ENCODE results near the gene TRIM17. TPM values are rescaled to one million over a fixed set of nuclear protein-coding genes. Genes with fewer than 3 reads are reported as not detected.

The TRIM17 gene
- total RNA-seq, 2 experiments from 2014 or later: 2.8 to 3.8 TPM

DNA sequence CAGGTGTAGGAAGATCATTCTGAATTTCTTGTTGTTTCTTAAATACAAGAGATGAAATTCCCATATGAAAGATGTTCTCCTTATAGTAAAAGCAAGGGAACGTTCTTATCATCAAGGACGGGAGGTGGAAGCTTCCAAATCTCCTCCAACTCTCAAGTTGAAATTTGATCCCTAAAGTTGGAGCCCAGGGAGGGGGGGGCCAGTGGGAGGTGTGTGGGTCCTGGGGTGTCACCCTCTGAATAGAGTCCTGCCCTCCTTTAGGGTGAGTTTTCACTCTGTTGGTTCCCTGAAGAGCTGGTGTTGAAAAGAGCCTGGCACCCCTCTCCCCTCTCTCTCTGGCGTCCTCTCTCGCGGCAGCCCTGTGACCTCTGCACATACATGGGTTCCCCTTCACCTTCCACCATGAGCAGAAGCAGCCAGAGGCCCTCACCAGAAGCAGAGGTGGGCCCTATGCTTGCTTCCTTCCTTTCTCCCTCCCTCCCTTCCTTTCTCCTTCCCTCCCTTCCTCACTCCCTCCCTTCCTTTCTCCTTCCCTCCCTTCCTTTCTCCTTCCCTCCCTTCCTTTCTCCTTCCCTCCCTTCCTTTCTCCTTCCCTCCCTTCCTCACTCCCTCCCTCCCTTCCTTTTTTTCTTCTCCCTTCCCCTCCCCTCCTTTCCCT, 10.0 kb upstream of the TRIM17 start:
- Mint-ChIP-seq H3K27me3 (peaks cover 24% of the 10 kb centered on the region), H3K4me1 (peaks cover 4% of the 10 kb centered on the region), H3K36me3 (ENCODE audit: low read depth) (no peaks in the 10 kb centered on the region), H3K9me3 (no peaks in the 10 kb centered on the region), H3K27ac (no peak overlapping the region), H3K4me3 (no peak overlapping the region)
- POLR2A ChIA-PET: interaction anchor here (1.4 kb wide), 1 partner anchor 20 kb away, joined by 3 read pairs; the partner anchor contains the start of gene TRIM11
- CTCF ChIA-PET: no interaction called here
- no peak for DNase-seq

DNA sequence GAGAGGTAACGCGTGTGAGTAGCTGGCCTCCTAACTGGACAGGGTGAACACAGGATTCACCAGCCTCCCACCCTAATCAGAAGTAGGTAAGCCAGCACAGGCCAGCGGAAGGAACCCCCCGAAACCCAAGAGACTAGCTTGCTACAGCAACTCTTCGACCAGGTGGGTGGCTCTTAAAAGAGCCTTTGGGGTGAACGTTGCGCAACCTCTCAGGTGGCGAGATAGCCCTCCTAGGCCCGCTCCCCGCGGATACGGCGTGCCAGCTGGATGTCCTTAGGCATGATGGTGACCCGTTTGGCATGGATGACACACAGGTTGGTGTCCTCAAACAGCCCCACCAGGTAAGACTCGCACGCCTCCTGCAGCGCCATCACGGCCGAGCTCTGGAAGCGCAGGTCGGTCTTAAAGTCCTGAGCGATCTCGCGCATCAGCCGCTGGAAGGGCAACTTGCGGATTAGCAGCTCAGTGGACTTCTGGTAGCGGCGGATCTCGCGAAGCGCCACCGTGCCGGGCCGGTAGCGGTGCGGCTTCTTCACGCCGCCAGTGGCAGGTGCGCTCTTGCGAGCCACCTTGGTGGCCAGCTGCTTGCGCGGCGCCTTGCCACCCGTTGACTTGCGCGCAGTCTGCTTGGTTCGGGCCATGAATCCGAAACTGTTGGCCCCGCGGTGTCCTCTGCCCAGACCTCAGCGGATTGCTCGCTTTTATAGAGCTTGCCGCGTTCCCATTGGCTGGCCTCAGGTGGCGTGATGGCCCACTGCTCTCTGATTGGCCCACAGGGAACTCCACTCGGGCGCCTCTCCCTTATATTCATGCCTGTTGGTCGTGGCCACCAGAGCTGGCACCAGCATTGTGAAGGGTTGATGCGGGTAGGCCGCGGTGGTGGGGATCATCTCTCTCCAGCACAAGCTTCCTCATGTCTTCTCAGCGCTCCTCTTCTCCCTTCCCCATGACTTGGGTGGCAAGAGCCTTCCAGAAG, 8.3 kb upstream of the TRIM17 start:
- H3K27me3 Mint-ChIP-seq: peaks cover 21% of the 10 kb centered on the region
- H3K9me3 Mint-ChIP-seq: no peaks in the 10 kb centered on the region
- ChIA-PET POLR2A (no interaction called here), CTCF (no interaction called here)
- H3K27ac Mint-ChIP-seq: no peak overlapping the region
- no peak overlapping the region for H3K4me3 Mint-ChIP-seq
- no peak for DNase-seq
- H3K4me1 Mint-ChIP-seq: peaks cover 18% of the 10 kb centered on the region
- H3K36me3 Mint-ChIP-seq (ENCODE audit: low read depth): no peaks in the 10 kb centered on the region

DNA sequence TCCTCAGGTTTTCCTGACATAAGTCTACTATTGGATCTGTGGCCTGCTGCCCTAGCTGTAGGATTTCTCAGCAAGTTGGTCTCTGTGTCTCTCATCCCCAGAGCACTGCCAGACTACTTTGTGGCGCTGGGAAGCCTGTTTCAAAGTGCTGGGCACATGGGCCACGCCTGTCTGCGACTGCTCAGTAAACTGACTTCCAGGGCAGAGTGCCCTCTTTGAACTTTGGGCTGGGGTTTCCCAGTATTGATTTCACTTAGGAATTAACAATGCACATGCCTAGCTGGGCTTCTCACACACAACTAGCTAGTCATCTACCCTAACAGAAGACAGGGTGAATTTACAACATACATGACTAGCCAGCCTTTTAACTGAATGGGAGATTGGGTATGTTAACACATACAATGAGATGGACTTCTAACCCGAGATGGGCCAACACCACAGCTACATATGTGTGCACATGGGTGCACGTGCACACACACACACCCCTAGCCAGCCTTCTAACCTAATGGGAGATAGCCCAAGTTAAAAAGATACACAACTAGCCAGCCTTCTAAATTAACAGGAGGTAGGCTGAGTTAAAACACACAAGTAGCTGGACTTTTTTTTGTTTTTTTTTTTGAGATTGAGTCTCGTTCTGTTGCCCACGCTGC, 6.9 kb upstream of the TRIM17 start:
- CTCF ChIA-PET: interaction anchor here (1.3 kb wide), 1 partner anchor 9 kb away, joined by 3 read pairs; no protein-coding TSS in a partner anchor
- Mint-ChIP-seq H3K4me1 (peaks cover 18% of the 10 kb centered on the region), H3K27ac (no peak overlapping the region), H3K9me3 (no peaks in the 10 kb centered on the region), H3K27me3 (peaks cover 17% of the 10 kb centered on the region), H3K4me3 (no peak overlapping the region), H3K36me3 (ENCODE audit: low read depth) (no peaks in the 10 kb centered on the region)
- no peak for DNase-seq
- POLR2A ChIA-PET: no interaction called here

DNA sequence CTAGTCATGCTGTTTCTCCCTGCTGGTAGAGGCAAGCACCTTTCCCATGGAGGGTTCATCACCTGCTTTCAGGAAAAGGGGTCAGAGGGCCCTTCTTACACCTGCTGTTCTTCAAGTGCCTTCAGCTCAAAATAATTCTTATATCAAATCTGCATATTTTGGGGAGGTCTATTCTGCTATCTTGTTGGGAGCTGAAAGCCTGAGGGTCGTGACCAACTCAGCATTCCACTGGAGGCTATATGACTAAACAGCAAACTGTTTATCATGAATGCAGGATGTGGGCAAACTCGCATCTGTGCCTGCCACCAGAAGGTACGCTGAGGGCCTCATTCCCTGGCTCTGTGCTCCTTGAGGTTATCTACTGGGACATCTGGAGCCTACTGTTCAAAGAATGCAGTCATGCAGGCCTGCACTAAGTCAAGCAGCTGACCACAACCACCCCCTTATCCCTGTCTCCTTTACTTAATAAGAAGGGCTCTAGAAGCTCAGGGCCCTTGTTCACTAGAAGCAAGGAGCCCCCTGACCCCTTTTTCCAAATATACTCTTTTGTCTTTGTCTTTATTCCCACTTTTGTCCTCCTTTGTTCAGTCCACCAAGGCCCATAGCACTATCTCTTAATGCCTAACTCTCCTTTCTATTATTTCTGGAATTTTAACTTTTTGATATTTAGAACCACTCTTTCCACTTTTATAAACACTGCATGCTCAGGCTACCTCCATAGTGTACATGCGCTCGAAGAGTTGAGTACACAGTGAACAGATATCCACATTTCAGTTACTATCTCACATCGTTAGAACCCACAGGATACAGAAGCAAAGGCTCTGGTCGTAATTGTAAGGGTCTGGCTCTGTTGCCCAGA, 4.5 kb upstream of the TRIM17 start:
- Mint-ChIP-seq H3K27me3 (peaks cover 20% of the 10 kb centered on the region), H3K4me3 (no peak overlapping the region), H3K27ac (no peak overlapping the region), H3K9me3 (no peaks in the 10 kb centered on the region), H3K4me1 (peaks cover 32% of the 10 kb centered on the region), H3K36me3 (ENCODE audit: low read depth) (no peaks in the 10 kb centered on the region)
- no peak for DNase-seq
- POLR2A ChIA-PET: interaction anchor here (0.9 to 1.4 kb wide), 3 partner anchors 17 to 281 kb away, joined by 3 read pairs; partner anchors contain the start of gene GUK1
- CTCF ChIA-PET: no interaction called here

GRCh38 chr1:228417483-228418203, 982 bp upstream of the TRIM17 start:
- H3K36me3 Mint-ChIP-seq (ENCODE audit: low read depth): peaks cover 6% of the 10 kb centered on the region

GRCh38 chr1:228417061-228417460, 400 bp upstream of the TRIM17 start:
- H3K27me3 Mint-ChIP-seq: peaks cover 30% of the 10 kb centered on the region
- ChIA-PET POLR2A (no interaction called here), CTCF (no interaction called here)
- H3K4me3 Mint-ChIP-seq: peak overlapping the region; percentile 21
- H3K27ac Mint-ChIP-seq: no peak overlapping the region
- peaks cover 6% of the 10 kb centered on the region for H3K36me3 Mint-ChIP-seq (ENCODE audit: low read depth)
- H3K9me3 Mint-ChIP-seq: no peaks in the 10 kb centered on the region
- H3K4me1 Mint-ChIP-seq: peaks cover 44% of the 10 kb centered on the region
- DNase-seq: no peak

More at GRCh38 chr1:228417483-228418203, 982 bp upstream of the TRIM17 start:
- no peak overlapping the region for H3K27ac Mint-ChIP-seq
- DNase-seq: no peak
- no peaks in the 10 kb centered on the region for H3K9me3 Mint-ChIP-seq
- no peak overlapping the region for H3K4me3 Mint-ChIP-seq
- H3K4me1 Mint-ChIP-seq: peaks cover 46% of the 10 kb centered on the region
- ChIA-PET CTCF (no interaction called here), POLR2A (no interaction called here)
- peaks cover 30% of the 10 kb centered on the region for H3K27me3 Mint-ChIP-seq

DNA sequence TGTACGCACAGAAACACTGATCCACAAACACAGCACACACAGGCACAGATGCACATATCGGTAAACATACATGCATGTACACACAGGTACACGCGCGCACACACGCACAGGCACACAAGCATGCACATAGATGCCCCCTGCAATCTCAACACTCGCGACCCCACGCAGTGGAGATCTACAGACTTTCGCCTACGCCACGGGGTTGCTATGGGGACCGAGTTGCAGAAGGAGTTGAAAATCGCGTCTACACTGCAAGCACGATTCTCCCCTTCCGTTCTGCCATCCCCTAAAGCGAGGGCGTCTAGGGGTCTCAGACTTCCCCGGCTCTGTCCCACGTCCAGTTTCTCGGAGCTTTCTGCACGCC, 826 bp downstream of the TRIM17 start:
- peak overlapping the region; percentile 70 for H3K4me3 Mint-ChIP-seq
- DNase-seq: no peak
- peaks cover 6% of the 10 kb centered on the region for H3K36me3 Mint-ChIP-seq (ENCODE audit: low read depth)
- no peak overlapping the region for H3K27ac Mint-ChIP-seq
- H3K9me3 Mint-ChIP-seq: no peaks in the 10 kb centered on the region
- peaks cover 36% of the 10 kb centered on the region for H3K4me1 Mint-ChIP-seq
- peaks cover 28% of the 10 kb centered on the region for H3K27me3 Mint-ChIP-seq
- POLR2A ChIA-PET: interaction anchor here (1.3 kb wide), 1 partner anchor 9 kb away, joined by 5 read pairs; the partner anchor contains the start of gene TRIM11
- CTCF ChIA-PET: interaction anchor here (0.6 kb wide), 1 partner anchor 1590 kb away, joined by 4 read pairs; no protein-coding TSS in a partner anchor

DNA sequence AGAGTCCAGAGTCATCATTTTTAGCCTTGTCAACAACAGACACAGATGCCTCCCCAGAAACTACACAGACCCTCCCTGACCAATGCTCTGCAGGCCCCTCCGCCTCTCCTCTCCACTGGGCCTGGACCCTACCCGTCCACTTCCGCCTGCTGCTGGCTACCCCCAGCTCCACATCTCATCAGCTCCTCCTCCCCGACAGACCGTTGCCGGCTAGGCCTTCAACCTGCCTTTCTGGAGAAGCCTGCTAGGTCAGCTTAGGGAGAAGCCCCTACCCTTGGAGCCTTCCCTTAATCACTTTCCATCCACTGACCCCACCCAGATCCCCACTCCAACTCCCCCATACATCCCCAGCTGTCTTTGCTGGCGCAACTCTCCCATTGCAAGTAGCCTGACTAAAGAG, 1.4 kb downstream of the TRIM17 start:
- CTCF ChIA-PET: interaction anchor here (0.6 kb wide), 1 partner anchor 1590 kb away, joined by 4 read pairs; no protein-coding TSS in a partner anchor
- Mint-ChIP-seq H3K27me3 (peaks cover 27% of the 10 kb centered on the region), H3K4me1 (peaks cover 32% of the 10 kb centered on the region), H3K27ac (no peak overlapping the region), H3K36me3 (ENCODE audit: low read depth) (peaks cover 9% of the 10 kb centered on the region), H3K4me3 (peak overlapping the region; percentile 70), H3K9me3 (no peaks in the 10 kb centered on the region)
- DNase-seq: no peak
- POLR2A ChIA-PET: interaction anchor here (1.3 kb wide), 1 partner anchor 8 kb away, joined by 5 read pairs; the partner anchor contains the start of gene TRIM11

DNA sequence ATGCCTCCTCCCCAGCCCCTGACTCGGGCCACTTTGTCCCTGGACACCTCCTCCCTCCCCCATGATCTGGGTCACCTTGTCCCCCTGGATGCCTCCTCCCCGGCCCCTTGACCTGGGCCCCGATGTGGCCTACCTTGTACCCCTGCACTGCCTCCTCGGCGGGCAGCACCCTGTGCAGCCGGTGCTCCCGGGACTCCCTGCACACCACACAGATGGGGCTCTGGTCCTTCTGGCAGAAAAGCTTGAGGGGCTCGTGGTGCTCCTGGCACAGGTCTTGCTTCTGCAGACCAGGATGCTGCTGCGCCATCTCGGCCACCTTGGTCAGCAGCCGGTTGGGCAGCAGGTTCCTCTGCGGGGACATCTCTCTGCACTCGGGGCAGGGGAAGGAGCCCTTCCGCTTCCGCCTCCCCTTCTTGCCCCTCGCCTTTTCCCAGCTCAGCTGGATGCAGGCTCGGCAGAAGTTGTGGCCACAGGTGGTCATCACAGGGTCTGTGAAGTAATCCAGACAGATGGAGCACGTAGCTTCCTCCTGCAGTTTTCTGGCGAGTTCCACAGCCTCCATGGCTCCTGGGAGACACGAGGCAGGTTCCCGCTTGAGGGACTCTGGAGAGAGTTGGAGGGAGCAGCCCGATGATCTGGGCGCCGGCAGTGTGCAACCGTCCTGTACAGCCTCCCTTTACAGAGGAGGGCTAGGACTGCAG, 2.0 kb downstream of the TRIM17 start:
- H3K27me3 Mint-ChIP-seq: peaks cover 25% of the 10 kb centered on the region
- no peaks in the 10 kb centered on the region for H3K9me3 Mint-ChIP-seq
- no peak overlapping the region for H3K27ac Mint-ChIP-seq
- no peak for DNase-seq
- peaks cover 9% of the 10 kb centered on the region for H3K36me3 Mint-ChIP-seq (ENCODE audit: low read depth)
- no peak overlapping the region for H3K4me3 Mint-ChIP-seq
- CTCF ChIA-PET: no interaction called here
- H3K4me1 Mint-ChIP-seq: peaks cover 30% of the 10 kb centered on the region
- POLR2A ChIA-PET: no interaction called here

DNA sequence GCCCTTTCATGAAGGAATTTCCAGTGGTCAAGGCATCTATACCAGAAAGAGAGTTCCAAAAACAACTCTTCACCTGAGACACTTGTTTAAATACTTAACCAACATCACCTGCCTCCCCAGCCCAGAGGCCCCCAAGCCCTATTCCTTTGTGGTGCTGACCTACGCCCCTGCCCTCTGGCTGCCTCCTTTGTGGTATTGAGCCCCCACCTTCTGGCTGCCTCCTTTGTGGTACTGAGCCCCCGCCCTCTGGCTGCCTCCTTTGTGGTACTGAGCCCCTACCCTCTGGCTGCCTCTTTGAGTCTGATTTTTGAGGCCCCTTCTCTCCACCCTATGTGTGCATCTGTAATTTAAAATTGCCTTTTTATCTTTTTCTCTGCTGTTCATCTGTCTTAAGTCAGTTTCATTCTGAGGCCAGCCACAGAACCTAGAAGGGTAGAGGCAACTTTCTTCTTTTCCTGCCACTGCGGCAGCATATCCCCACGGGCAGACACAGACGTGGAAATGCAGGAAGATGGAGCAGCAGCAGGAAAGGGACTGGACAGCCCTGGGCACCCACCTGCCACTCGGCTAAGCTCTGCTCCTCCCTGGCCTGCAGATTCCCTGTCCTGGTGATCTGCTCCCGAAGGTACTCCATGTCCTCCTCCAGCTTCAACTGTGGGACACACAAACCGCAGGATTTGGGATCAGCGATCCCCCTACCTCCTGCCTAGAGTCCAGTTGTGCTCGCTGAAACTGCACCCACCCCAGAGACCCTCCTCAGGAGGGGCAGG, 3.2 kb downstream of the TRIM17 start:
- Mint-ChIP-seq H3K27me3 (peaks cover 18% of the 10 kb centered on the region), H3K9me3 (no peaks in the 10 kb centered on the region), H3K4me1 (peaks cover 37% of the 10 kb centered on the region), H3K4me3 (no peak overlapping the region), H3K36me3 (ENCODE audit: low read depth) (peaks cover 9% of the 10 kb centered on the region), H3K27ac (no peak overlapping the region)
- CTCF ChIA-PET: interaction anchor here (0.7 kb wide), 1 partner anchor 9 kb away, joined by 6 read pairs; no protein-coding TSS in a partner anchor
- POLR2A ChIA-PET: interaction anchor here (1.2 kb wide), 1 partner anchor 45 kb away, joined by 3 read pairs; a partner anchor contains a TSS
- no peak for DNase-seq

All from activated CD4-positive, alpha-beta memory T cell treated with anti-CD3 and anti-CD28 coated beads, Interleukin-2, amount 10 ng/mL, durations not matched to agents 7 days and 5 days (primary cell).